Kidney tubule cell (primary cell): ENCODE measurements around the gene GLRA1.
A peak's percentile ranks its signal among the peaks of the same experiment; 100 is the strongest.
"Not testable (repeated sequence)": the region's sequence is repeated elsewhere in the genome, so short reads cannot be mapped to it uniquely, and the experiment has no call there.

Source experiments
- DNase-seq: peaks from one replicate; pipeline ENCODE4 v3.0.0-alpha.2; 2018; ENCODE audit warnings: low spot score

GLRA1 gene

DNA sequence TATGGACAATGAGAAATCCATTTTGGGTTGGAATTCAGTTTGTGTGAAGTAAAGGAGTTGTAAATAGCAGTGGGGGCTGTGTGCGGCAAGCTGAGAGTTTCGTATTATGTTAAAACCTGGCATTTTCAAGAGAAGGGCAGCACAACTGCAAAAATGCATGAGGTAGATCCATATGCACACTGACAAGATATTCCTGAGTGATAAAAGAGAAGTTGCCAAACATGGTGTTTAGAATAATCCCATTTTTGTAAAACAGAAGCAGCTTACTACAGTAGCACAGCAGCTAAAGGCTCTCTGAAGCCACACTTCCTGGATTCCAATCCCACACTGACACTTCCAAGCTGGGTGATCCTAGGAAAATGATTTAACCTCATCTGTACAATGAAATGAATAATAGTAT is 11.2 kb downstream of the GLRA1 start:
- DNase-seq: no peak

DNA sequence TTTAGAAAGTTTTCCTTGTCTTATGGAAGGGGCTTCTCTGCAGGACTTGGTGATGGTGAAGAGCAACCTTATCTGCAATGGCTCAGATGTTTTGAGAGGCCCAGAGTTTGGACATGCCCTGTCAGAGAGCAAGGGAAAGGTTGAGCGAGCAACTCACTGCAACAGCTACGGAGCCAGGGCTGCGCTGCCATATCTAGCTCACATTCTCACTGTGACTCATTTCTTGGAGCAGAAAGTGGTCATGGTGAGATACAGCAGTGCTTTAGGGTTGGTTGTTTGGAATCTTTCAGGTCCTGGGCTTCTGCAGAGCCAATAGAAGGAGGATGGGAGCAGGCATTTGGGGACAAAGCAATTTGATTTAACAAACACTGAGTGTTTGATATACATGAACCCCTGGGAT is 12.3 kb downstream of the GLRA1 start:
- peak; percentile 14 for DNase-seq

GRCh38 chr5:151911011-151911410 is 13.6 kb downstream of the GLRA1 start:
- peak; percentile 45 for DNase-seq

DNA sequence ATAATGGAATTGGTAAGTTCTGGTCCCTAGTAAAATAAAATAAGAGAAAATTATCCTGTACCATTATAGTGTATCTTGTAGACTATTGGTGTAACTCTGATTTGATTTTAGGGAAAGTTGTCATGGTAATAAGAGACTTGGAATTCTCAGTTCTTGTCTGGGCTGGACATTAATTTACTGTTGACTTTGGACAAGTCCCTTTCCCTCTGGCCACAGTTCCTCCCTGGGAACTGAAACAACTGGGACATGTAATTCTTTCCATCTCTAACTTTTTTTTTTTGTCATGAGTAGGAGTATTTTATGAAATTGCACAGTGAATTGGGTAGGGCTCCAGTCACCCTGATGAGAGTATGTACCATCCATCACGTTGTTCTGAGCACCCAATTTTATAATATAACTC is 15.0 kb downstream of the GLRA1 start:
- DNase-seq: no peak

- DNase-seq: peak; percentile 44
Measured at GRCh38 chr5:151906246-151906645, 18.4 kb downstream of the GLRA1 start.

GRCh38 chr5:151905557-151905961 is 19.1 kb downstream of the GLRA1 start:
- peak; percentile 74 for DNase-seq

- DNase-seq: no peak
Measured at GRCh38 chr5:151904909-151905308, 19.7 kb downstream of the GLRA1 start.

GRCh38 chr5:151904127-151904526 is 20.5 kb downstream of the GLRA1 start:
- DNase-seq: no peak

- DNase-seq: peak; percentile 64
Measured at GRCh38 chr5:151903243-151903653, 21.4 kb downstream of the GLRA1 start.

GRCh38 chr5:151902215-151902614 is 22.4 kb downstream of the GLRA1 start:
- no peak for DNase-seq

DNA sequence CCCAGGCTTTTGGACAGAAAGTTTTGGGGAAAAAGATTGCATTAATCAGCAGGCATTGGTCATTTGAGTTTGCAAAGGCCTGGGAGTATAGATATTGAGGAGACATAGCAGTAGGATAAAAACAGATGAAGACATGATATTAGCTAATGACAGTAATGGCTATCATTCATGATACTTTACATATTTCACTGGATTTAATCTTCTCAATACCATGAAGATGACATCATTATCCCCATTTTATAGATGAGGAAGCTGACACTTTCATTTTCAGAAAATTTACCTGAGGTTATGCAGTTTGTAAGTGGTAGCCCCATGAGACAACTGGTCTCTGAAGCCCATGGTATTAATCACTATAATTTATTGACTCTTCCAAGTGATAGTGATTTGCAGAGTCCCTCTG is 23.0 kb downstream of the GLRA1 start:
- DNase-seq: no peak

DNA sequence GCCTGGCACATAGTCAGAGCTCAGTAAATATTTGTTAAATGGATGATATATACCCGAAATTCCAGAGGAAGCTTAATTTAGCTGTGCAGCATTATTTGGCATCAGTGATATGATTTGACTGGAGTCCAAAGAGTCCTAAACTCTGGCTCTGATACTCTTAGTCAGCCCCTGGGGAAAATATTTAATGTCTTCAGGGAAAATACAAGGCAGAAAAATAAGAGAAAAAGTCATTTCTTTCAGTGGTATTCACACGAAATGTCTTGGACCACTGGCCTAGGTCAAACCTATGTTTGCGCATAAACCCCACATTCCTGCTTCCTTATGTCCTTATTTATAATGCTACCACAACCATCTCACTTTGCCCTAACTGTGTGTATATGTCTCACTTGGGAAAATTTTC is 23.8 kb downstream of the GLRA1 start:
- DNase-seq: no peak

GRCh38 chr5:151899399-151899798 is 25.3 kb downstream of the GLRA1 start:
- DNase-seq: no peak

DNA sequence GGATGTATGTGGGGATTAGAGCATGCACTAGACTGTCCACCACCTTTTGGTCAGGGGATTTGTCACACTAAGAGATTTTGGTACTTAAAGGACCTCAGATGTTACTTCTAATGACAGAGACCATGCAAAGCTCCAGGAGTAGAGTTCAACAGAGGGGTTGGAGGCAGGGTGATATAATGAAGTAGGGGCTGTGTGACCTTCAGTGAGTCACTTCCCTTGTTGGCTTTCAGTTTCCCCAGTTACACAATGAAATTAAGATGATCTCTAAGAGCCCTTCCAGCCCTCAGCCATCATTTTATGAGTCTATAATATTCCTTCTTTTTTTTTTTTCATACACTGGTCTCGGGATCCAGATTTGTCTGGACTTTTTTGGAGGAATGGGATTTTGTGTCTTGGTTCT is 26.8 kb downstream of the GLRA1 start:
- DNase-seq: no peak

GRCh38 chr5:151897020-151897552 is 27.6 kb downstream of the GLRA1 start:
- no peak for DNase-seq

DNA sequence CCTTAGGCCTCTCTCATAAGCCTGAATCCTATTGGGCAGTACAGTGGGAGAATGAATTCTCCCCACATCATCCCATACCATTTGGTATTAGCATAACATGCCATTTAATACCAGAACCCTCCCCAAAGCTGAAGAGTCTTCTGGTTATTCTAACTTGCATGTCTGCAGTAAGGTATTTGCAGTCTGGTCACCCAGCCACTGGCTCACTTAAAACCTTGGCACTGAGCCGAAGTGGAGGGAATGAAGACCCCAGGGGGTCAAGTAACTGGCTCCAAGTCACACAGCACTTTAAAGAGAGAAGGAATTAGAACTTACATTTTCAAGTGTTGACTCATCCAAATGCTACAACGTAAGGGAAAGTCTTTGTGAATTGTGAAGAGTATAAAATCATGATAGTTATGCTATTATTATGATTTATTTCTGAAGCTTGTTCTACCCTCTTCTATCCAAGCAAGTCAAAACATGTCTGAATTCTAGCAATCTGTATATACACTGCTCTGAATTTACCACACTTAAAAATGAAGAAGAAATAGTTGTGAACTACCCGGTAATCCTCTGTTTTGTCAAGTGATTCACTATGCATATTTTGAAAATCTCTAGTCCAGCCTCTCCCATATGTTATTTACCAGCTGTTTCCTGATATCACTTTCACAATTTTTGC is 28.5 kb downstream of the GLRA1 start:
- peak; percentile 87 for DNase-seq

DNA sequence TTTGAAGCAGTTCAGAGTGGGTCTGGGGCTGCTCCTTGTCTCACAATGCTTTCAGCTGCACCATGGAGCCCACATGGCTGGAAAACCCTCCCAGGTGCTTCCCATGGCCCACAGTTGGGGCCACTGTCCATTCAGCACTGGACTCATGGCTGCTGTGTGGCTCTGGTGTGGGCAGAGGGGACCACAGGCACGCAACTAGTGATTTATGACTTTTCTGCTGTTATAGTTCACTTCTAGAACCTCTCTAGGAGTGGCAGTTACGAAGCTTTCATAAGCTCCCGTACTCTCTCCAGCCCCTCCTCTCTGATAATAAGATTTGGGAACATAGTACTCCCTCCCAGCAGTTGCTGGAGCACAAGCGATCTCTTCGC is 29.0 kb downstream of the GLRA1 start:
- no peak for DNase-seq

DNA sequence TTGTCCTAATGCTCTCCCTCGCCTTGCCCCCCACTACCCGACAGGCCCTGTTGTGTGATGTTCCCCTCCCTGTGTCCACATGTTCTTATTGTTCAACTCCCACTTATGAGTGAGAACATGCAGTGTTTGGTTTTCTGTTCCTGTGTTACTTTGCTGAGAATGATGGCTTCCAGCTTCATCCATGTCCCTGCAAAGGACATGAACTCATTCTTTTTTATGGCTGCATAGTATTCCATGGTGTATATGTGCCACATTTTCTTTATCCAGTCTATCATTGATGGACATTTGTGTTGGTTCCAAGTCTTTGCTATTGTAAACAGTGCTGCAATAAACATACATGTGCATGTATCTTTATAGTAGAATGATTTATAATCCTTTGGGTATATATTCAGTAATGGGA is 31.2 kb downstream of the GLRA1 start:
- DNase-seq: not testable (repeated sequence)

GRCh38 chr5:151892393-151892792 is 32.3 kb downstream of the GLRA1 start:
- DNase-seq: no peak

- no peak for DNase-seq
Measured at GRCh38 chr5:151890299-151890698, 34.4 kb downstream of the GLRA1 start.

DNA sequence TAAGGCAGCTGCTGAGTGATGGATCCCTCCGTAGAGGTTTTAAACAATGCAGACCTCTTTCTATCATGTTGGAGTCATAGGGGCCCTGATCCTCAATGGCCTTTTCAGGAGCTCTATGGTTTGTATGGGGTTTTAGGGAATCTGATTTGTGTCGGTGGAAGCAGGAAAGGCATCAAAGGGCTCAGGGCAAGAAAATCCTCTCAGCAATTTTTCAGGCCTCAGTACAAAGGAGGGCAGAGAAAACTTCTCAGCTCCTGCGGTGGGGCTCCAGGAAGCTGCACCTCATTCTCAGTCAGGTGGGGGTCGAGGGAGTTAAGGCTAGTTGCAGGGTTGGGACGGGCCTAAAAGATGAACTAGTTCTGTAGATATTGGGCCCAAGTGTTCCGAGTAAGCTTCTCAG is 35.0 kb downstream of the GLRA1 start:
- DNase-seq: no peak

- peak; percentile 16 for DNase-seq
Measured at GRCh38 chr5:151886546-151887275, 37.9 kb downstream of the GLRA1 start.

DNA sequence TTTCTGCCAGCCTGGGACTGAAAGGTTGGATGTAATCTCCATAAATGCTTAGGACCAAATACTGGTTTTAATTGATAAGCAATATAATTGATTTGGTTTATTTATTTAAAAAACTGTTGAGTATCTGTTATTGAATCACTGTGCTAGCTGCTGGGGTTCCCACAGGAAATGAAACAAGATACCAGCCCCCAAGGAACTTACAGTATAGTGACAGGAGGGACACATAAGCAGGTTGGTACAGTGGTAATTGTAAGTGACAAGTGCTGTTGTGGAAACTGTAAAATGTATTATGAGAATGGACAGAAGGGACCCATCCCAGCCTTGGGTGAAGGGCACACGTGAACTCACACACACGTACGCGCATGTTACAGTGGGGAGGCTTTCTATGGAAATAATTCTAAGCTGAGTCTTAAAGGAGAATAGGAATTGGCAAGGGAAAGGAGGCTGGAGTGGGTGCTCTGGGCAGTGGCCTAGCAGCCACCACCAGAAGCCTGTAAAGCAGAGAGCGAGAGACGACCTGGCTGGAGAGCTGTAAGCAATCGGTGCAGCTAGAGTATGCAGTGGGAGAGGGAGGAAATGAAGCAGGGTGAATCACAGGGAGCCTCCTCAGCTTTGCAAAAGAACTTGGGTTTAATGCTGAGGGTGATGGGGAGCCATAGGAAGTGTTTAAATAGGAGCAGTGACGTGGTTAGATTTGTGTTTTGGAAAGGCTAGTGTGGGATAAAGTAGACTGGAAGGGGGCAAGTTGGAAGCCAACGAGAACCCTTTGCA is 39.3 kb downstream of the GLRA1 start:
- no peak for DNase-seq
